ENCODE data around the gene PRKN. TPM values are rescaled to one million over a fixed set of nuclear protein-coding genes. Genes with fewer than 3 reads are reported as not detected.
A peak's percentile ranks its signal among the peaks of the same experiment; 100 is the strongest.

Gene PRKN
- total RNA-seq (1.9 TPM), polyA plus RNA-seq (1 to 10 TPM in 3 of 4 donors, under 1 TPM in 1; 0.24 to 3.7 (median 2.9) TPM)

DNA sequence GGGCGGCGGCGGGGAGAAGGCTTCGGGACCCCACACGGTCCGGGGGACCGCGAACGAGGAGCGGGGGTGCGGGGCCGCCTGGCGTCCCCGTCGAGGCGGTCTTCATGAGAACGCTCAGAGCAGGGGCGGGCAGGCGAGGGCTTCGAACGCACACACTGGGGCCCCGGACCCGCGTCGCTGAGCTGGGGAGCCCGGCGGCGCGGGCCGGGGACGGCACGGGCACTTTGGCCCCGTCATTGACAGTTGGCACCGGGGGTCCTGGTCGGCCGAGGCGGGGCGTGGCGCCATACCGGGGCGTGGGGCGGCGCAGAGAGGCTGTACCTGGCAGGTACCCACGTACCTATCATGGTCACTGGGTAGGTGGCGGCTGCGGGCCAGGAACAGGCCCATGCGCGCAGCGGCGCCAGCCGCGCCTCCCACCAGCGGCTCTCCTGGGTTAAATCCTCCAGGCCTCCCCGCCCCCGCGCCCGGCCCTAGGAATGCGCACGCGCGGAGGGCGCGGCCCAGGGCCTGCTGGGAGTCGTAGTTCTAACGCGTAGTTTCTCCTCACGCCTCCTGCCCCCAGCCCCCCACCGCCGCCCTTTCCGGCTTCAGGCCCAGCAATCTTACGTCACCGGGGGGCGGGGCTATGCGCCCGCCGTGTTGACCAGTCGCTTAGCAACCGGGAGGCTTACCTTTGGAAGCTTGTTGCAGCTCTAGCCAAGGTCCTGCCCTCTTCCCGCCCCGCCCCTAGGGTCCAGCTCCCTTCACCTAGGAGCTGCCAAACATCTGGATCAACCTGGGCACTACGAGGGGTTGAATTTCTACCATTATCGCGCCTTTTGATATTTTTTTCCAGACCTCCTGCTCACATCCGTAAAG lies at the start of gene PRKN, which contains the start of gene PACRG:
Gene PRKN (minus strand): TSS at position 445 of the 861 bp plus-strand sequence.
Gene PACRG (plus strand): TSS at position 653 of the 861 bp plus-strand sequence.
- peaks cover 4 to 14% (median 6%) of the 10 kb centered on the region in 4 donors for H3K4me1 Mint-ChIP-seq
- H3K27me3 Mint-ChIP-seq: peaks cover 8% of the 10 kb centered on the region
- peaks cover 7% of the 10 kb centered on the region for H3K4me1 ChIP-seq (ENCODE audit: control insufficient read depth, insufficient read depth, low read length, poor library complexity, severe bottlenecking)
- H3K36me3 Mint-ChIP-seq: no peaks in the 10 kb centered on the region
- H3K4me3 ChIP-seq (ENCODE audit: low read depth, low read length): peak within 1 kb of the TSS; percentile 70
- H3K36me3 ChIP-seq (ENCODE audit: control insufficient read depth, insufficient read depth, low read length): no peaks in the 10 kb centered on the region
- peak within 1 kb of the TSS; percentile 65 for H3K27ac ChIP-seq (ENCODE audit: insufficient read depth, low read length, poor library complexity, severe bottlenecking)
- ATAC-seq (ENCODE audit: low read depth in 2 of 2) (peak; percentile 94 to 95), DNase-seq (peak; percentile 93 to 96 (median 94))
- H3K27ac Mint-ChIP-seq: peak within 1 kb of the TSS; percentile 56 to 96 (median 95)
- H3K9me3 Mint-ChIP-seq: peaks cover 0 to 4% (median 0%) of the 10 kb centered on the region in 7 donors
- H3K27me3 ChIP-seq (ENCODE audit: control insufficient read depth, insufficient read depth, low read length): no peaks in the 10 kb centered on the region
- peak within 1 kb of the TSS; percentile 88 to 96 (median 92) for H3K4me3 Mint-ChIP-seq
- H3K9me3 ChIP-seq (ENCODE audit: control insufficient read depth in 2 of 2, low read length in 2 of 2): no peaks in the 10 kb centered on the region

GRCh38 chr6:162777091-162777490 lies 49.5 kb upstream of the PRKN start:
- DNase-seq (no peak), ATAC-seq (ENCODE audit: low read depth in 2 of 2) (no peak)
- Histone ChIP-seq H3K4me3 (ENCODE audit: low read depth, low read length) (no peak overlapping the region), H3K9me3 (ENCODE audit: control insufficient read depth in 2 of 2, low read length in 2 of 2) (no peaks in the 10 kb centered on the region), H3K36me3 (ENCODE audit: control insufficient read depth, insufficient read depth, low read length) (no peaks in the 10 kb centered on the region), H3K27ac (ENCODE audit: insufficient read depth, low read length, poor library complexity, severe bottlenecking) (no peak overlapping the region), H3K27me3 (ENCODE audit: control insufficient read depth, insufficient read depth, low read length) (no peaks in the 10 kb centered on the region), H3K4me1 (ENCODE audit: control insufficient read depth, insufficient read depth, low read length, poor library complexity, severe bottlenecking) (no peaks in the 10 kb centered on the region)
- Mint-ChIP-seq H3K27ac (no peak overlapping the region), H3K4me3 (no peak overlapping the region), H3K36me3 (no peaks in the 10 kb centered on the region), H3K9me3 (peaks cover 0 to 18% (median 3%) of the 10 kb centered on the region in 7 donors), H3K27me3 (no peaks in the 10 kb centered on the region), H3K4me1 (no peaks in the 10 kb centered on the region)

DNA sequence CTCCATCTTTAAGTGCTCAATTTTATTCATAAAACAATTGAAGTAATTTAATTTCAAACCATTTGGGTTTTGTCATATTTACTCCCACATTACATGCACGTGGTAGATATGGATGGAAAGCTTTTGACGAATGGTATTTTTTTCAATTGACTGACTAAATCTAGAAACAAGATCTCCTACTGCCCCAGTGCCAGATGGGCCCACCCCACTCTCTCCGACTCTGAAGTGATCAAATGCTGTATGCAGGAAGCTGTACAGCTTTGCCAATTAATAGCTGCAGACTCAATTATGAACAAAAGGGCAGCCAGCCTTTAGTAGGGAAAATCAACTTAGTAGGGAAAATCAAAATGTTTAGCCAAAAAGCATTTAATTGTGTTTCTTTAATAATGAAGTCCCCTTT lies 46.4 kb upstream of the PRKN start:
- Histone ChIP-seq H3K4me3 (ENCODE audit: low read depth, low read length) (no peak overlapping the region), H3K4me1 (ENCODE audit: control insufficient read depth, insufficient read depth, low read length, poor library complexity, severe bottlenecking) (no peaks in the 10 kb centered on the region), H3K27ac (ENCODE audit: insufficient read depth, low read length, poor library complexity, severe bottlenecking) (no peak overlapping the region), H3K9me3 (ENCODE audit: control insufficient read depth in 2 of 2, low read length in 2 of 2) (no peaks in the 10 kb centered on the region), H3K27me3 (ENCODE audit: control insufficient read depth, insufficient read depth, low read length) (no peaks in the 10 kb centered on the region), H3K36me3 (ENCODE audit: control insufficient read depth, insufficient read depth, low read length) (no peaks in the 10 kb centered on the region)
- ATAC-seq (ENCODE audit: low read depth in 2 of 2) (no peak), DNase-seq (no peak)
- Mint-ChIP-seq H3K27ac (no peak overlapping the region), H3K27me3 (no peaks in the 10 kb centered on the region), H3K4me1 (peaks cover 0 to 1% (median under 1%) of the 10 kb centered on the region in 4 donors), H3K9me3 (peaks cover 0 to 8% (median under 1%) of the 10 kb centered on the region in 7 donors), H3K36me3 (no peaks in the 10 kb centered on the region), H3K4me3 (no peak overlapping the region)

DNA sequence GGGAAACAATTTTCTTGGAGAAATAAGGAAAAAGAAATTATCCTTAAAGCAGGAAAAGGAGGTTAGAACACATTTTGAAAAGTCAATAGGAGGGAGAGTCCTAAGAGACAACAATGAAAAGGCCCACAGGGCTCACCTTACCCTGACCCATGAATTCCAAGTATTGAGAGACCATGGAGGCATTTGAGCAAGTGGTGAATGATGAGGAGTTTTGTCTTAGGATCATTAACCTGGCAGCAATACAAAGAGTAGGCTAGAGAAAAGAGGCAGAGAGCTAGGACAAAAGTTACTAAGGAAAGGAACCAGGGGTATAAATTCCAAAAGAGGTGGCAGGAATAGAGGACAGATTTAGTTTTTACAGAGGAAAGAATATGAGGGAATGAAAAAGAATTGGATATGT lies 44.9 kb upstream of the PRKN start:
- Mint-ChIP-seq H3K36me3 (no peaks in the 10 kb centered on the region), H3K4me1 (peaks cover 0 to 5% (median 2%) of the 10 kb centered on the region in 4 donors), H3K27ac (no peak overlapping the region), H3K27me3 (no peaks in the 10 kb centered on the region), H3K4me3 (no peak overlapping the region), H3K9me3 (peaks cover 0 to 8% (median 1%) of the 10 kb centered on the region in 7 donors)
- H3K4me1 ChIP-seq (ENCODE audit: control insufficient read depth, insufficient read depth, low read length, poor library complexity, severe bottlenecking): no peaks in the 10 kb centered on the region
- no peaks in the 10 kb centered on the region for H3K9me3 ChIP-seq (ENCODE audit: control insufficient read depth in 2 of 2, low read length in 2 of 2)
- no peak overlapping the region for H3K27ac ChIP-seq (ENCODE audit: insufficient read depth, low read length, poor library complexity, severe bottlenecking)
- DNase-seq (no peak), ATAC-seq (ENCODE audit: low read depth in 2 of 2) (no peak)
- H3K36me3 ChIP-seq (ENCODE audit: control insufficient read depth, insufficient read depth, low read length): no peaks in the 10 kb centered on the region
- H3K27me3 ChIP-seq (ENCODE audit: control insufficient read depth, insufficient read depth, low read length): no peaks in the 10 kb centered on the region
- H3K4me3 ChIP-seq (ENCODE audit: low read depth, low read length): no peak overlapping the region

GRCh38 chr6:162770955-162771354 lies 43.4 kb upstream of the PRKN start:
- Mint-ChIP-seq H3K4me1 (peaks cover 0 to 5% (median 2%) of the 10 kb centered on the region in 4 donors), H3K27ac (no peak overlapping the region), H3K27me3 (no peaks in the 10 kb centered on the region), H3K36me3 (no peaks in the 10 kb centered on the region), H3K9me3 (peaks cover 0 to 8% (median 1%) of the 10 kb centered on the region in 7 donors), H3K4me3 (no peak overlapping the region)
- no peak for DNase-seq
- ATAC-seq (ENCODE audit: low read depth in 2 of 2): no peak
- Histone ChIP-seq H3K9me3 (ENCODE audit: control insufficient read depth in 2 of 2, low read length in 2 of 2) (no peaks in the 10 kb centered on the region), H3K27me3 (ENCODE audit: control insufficient read depth, insufficient read depth, low read length) (no peaks in the 10 kb centered on the region), H3K36me3 (ENCODE audit: control insufficient read depth, insufficient read depth, low read length) (no peaks in the 10 kb centered on the region), H3K4me3 (ENCODE audit: low read depth, low read length) (no peak overlapping the region), H3K4me1 (ENCODE audit: control insufficient read depth, insufficient read depth, low read length, poor library complexity, severe bottlenecking) (no peaks in the 10 kb centered on the region), H3K27ac (ENCODE audit: insufficient read depth, low read length, poor library complexity, severe bottlenecking) (no peak overlapping the region)

GRCh38 chr6:162770136-162770535 lies 42.6 kb upstream of the PRKN start:
- Histone ChIP-seq H3K36me3 (ENCODE audit: control insufficient read depth, insufficient read depth, low read length) (no peaks in the 10 kb centered on the region), H3K4me1 (ENCODE audit: control insufficient read depth, insufficient read depth, low read length, poor library complexity, severe bottlenecking) (no peaks in the 10 kb centered on the region), H3K27me3 (ENCODE audit: control insufficient read depth, insufficient read depth, low read length) (no peaks in the 10 kb centered on the region), H3K27ac (ENCODE audit: insufficient read depth, low read length, poor library complexity, severe bottlenecking) (no peak overlapping the region), H3K4me3 (ENCODE audit: low read depth, low read length) (no peak overlapping the region), H3K9me3 (ENCODE audit: control insufficient read depth in 2 of 2, low read length in 2 of 2) (no peaks in the 10 kb centered on the region)
- Mint-ChIP-seq H3K27ac (no peak overlapping the region), H3K27me3 (no peaks in the 10 kb centered on the region), H3K9me3 (peaks cover 0 to 8% (median 1%) of the 10 kb centered on the region in 7 donors), H3K36me3 (no peaks in the 10 kb centered on the region), H3K4me3 (no peak overlapping the region), H3K4me1 (peaks cover 0 to 5% (median 2%) of the 10 kb centered on the region in 4 donors)
- ATAC-seq (ENCODE audit: low read depth in 2 of 2) (no peak), DNase-seq (no peak)

DNA sequence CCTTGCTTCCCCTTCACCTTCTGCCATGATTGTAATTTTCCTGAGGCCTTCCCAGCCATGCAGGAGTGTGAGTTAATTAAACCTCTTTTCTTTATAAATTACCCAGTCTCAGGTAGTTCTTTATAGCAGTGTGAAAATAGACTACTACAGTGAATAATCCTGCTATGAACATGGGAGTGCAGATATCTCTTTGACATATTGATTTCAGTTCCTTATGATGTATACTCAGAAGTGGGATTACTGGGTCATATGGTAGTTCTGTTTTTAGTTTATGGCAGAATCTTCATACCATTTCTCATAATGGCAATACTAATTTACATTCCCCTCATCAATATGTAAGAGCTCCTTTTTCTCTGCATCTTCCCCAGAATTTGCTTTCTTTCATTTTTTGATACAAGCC lies 26.2 kb upstream of the PRKN start:
- no peak for ATAC-seq (ENCODE audit: low read depth in 2 of 2)
- no peaks in the 10 kb centered on the region for H3K27me3 Mint-ChIP-seq
- no peaks in the 10 kb centered on the region for H3K4me1 Mint-ChIP-seq
- H3K27ac ChIP-seq (ENCODE audit: insufficient read depth, low read length, poor library complexity, severe bottlenecking): no peak overlapping the region
- H3K9me3 ChIP-seq (ENCODE audit: control insufficient read depth in 2 of 2, low read length in 2 of 2): no peaks in the 10 kb centered on the region
- no peaks in the 10 kb centered on the region for H3K27me3 ChIP-seq (ENCODE audit: control insufficient read depth, insufficient read depth, low read length)
- no peaks in the 10 kb centered on the region for H3K4me1 ChIP-seq (ENCODE audit: control insufficient read depth, insufficient read depth, low read length, poor library complexity, severe bottlenecking)
- no peaks in the 10 kb centered on the region for H3K36me3 ChIP-seq (ENCODE audit: control insufficient read depth, insufficient read depth, low read length)
- H3K27ac Mint-ChIP-seq: no peak overlapping the region
- peaks cover 0 to 1% (median 0%) of the 10 kb centered on the region in 7 donors for H3K9me3 Mint-ChIP-seq
- no peak for DNase-seq
- no peak overlapping the region for H3K4me3 ChIP-seq (ENCODE audit: low read depth, low read length)
- no peak overlapping the region for H3K4me3 Mint-ChIP-seq
- no peaks in the 10 kb centered on the region for H3K36me3 Mint-ChIP-seq
